NCI-H1417 (cell line): Measurements from ENCODE around the gene CNST.
"Not testable (repeated sequence)": the region's sequence is repeated elsewhere in the genome, so short reads cannot be mapped to it uniquely, and the experiment has no call there.

Source experiments
- DNase-seq, 3 experiments: peaks; one replicate each; lab custom pipeline; 2025; lab: John Stamatoyannopoulos, UW

CNST gene

DNA sequence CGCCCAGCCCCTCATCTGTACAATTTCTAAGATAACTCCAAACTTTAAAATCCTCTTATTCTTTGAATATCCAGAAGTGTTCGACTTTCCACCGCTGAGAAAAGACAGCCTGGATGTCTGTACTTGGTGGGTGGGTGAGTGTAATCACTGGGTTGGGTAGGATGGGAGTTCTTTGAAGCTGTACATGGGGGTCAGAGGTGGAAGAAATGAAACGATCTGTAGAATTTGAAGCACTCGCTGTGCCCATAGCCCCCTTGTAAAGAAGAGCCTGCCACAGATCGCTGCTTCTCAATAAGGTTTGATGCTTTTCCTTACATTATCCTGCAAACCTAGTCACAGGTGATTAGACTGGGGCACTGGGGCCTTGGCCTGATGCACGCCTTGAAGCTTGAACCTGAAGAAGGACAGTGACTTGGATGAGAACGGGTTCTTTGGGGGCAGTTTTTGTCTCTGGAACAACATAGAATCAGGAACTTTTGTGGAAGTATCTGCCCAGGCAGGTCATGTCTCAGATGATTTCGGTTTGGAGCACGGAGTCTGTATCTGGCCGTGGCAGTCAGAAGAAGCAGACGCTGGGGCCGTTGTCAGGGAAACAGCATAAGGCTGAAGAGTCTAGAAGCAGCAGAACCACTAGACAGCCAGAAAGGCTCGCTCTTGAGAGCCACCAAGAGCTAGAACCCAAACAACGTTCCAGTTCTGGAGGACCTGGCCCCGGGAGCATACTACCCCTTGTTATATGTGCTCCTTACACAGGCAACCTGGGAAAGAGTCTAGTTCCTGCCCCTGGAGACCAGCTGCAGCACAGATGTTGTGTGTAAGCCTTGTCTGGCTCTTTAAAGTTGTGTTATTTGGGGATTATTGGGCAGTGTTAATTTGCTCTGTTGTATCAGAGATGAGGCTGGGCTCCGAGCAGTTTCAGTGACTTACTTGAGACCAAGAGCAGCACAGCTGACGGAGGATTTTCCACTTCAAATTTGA lies 112.8 kb downstream of the CNST start:
- DNase-seq = no peak

DNA sequence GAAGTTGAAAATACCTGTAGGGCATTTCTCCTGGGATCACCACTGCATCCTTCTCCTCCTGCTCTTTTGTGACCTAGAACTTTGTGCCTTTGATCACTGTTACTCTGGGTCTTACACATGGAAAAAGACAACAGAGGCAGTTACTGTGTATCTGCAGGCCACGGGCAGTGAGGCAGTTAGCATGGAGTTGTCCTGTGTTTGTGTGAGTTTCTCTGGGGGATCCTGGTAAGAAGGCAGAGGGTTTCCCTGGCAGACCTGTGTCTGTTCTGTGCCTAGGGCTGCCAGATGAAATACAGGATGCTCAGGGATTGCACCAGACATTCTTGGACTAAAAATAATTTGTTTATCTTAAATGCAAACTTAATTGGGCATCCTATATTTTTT lies 113.5 kb downstream of the CNST start:
- DNase-seq = no peak

DNA sequence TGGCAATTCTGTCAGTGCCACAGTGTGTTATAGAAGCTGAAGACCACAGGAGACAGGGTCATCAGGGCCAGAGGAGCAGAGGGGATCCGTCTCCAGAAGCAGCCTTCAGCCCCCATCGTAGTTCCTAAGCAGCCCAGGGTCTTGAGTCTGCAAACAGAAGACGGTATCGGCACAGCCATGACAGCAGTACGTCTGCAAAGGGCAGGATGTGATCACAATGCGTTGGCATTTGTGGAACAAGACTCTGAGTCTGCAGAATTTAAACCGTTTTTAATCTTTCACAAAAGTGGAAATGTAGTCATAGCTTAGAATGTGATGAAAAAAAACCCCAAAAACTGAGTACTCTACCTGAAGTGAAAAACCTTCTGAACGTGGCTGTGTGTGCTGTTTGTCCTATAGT lies 113.9 kb downstream of the CNST start:
- no peak for DNase-seq

DNA sequence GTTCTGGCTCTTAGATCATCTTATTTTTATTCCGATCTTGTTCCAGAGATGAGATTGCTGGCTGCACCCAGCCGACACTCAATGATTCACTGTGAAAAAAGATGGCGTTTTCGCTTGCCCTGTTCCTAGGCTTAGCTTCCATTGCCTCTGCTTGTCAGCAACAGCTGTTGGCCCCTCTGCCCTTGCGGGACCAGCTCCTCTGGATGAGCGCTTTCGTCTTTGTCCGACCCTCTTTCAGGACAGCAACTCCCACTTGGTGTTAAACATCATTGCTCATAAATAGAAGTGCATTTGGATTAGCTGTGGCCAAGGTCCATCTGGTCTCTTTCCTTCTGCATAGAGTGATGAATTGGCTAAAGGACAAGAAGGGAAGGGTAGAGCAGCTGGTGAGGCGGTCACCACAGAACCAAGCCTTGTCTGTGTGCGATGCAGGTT lies 114.5 kb downstream of the CNST start:
- DNase-seq = no peak

DNA sequence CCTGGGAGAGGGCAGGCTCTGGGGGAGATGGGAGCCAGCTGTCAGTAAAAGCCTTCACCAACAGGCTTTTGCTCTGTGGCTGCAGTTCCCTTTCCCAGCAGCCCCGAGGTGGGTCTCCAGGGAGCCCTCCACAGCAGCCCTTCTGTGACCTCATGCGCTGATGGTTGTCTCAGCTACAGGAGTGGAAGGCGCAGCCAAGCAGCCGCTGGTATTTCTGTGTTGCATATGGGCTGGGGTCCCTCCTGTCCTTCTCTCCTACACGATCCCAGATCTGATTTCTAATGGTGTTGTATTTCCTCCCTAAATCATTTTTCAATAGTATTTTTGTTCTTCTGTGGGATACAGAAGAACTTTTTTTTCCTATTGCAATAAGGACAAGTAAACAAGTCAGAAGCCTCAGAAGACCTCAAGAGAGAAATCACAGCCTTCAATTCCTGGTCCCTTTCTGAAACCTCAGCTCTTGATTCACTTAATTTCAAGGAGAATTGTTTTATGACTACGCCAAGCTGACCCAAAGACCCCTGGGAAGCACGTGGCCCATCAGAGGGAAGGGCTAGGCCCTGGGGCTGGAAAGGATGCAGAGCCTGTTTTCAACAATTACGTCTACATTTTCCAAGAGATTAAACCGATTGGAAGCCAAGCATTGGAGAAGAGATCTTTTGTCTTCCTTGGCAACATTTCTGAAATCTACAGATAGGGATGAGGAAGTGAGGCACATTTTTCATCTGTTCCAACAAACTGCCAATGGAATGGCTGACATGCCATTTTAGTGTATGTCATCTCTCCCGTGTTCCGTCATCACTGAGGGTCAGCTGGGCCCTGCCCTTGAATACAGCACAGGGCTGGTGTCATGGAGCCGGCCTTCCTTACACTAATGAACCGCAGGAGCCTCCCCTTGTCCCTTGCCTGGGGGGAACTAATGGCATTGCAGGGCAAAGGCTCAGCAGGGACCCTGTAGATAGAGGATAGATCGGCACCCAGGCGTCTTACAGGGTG lies 115.9 kb downstream of the CNST start:
- peak; percentile 13 to 54 (median 28) for DNase-seq

DNA sequence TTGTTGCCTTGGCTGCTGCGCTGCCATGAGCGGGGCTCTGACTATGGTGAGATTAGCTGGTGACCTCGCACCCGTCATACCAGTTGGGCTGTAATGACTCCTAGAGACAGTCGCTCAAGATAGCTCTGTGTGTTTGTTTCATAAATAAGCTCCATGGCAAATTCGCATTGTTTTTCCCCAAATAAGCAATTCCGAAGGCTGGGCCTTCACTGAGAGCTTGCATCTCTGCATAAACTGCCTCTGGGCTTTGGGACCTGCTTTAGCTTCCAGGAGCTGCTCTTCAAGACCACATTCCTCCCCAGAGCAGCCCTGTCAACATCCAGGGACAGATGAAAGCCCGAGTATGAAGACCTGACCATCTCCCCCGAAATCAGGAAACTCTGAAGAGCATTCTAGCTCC lies 117.3 kb downstream of the CNST start:
- no peak for DNase-seq

DNA sequence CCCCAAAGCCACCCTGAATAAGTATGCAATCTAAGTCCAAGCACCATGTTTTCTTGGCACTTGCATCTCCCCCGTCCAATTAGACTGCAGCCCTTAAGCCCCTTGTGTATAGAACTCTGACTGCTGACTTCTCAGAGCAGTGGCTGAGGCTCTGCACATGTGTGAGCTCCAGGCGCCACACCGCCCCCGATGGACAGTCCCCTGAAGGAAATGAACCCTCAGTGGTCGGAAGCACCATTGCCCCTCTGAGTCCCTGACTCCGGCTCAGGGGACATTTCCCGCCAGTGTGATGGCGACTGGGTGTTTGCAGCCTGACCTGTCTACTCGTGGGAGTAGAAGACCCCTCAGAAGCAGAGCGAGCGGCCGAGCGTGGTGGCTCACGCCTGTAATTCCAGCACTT lies 120.7 kb downstream of the CNST start:
- DNase-seq = no peak

DNA sequence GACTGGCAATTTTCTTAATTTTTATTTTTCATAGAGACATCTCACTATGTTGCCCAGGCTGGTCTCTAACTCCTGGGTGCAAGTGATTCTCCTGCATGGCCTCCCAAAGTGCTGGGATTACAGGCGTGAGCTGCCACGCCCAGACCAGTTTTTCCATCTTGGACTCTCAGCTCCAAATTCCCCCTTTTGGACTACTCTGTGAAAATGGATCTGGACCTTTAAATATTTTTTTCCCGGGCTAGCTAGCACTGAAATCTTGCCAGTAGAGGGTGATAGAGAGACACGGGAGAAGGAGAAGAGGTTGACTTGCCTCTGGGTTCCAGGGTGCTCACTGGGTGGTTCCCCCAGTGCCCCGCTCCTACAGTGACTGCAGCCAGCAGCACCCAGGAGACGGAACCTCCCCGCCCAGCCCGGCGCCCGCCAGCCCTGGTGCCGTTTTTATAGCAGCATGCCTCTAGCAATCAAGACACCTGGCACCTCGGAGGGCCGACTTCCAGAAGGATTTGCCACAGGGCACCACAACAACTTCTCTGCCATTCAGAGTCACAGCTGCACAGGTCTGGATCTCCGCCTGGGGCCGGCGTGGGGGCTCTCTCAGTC lies 123.3 kb downstream of the CNST start:
- peak; percentile 41 to 92 (median 76) for DNase-seq

DNA sequence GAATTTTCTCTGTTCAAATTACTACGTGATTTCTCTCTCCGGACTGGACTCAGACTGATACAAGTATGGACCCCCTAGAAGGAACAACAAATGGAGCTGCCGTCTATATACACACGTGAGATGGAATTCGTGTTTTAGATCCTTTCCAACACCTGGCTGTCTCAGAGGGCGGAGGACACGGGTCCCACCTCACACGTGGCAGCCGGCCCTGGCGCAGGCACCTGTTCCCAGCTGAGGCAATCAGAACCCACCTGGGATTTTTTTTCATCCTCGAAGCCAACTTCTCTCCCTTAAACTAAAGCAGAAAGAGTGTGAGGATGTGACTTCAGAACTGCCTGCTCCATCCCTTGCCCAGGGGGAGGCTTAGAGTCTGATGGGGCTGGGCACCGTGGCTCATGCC lies 123.8 kb downstream of the CNST start:
- DNase-seq = peak in 2 of 3 experiments; percentile 31 to 67

DNA sequence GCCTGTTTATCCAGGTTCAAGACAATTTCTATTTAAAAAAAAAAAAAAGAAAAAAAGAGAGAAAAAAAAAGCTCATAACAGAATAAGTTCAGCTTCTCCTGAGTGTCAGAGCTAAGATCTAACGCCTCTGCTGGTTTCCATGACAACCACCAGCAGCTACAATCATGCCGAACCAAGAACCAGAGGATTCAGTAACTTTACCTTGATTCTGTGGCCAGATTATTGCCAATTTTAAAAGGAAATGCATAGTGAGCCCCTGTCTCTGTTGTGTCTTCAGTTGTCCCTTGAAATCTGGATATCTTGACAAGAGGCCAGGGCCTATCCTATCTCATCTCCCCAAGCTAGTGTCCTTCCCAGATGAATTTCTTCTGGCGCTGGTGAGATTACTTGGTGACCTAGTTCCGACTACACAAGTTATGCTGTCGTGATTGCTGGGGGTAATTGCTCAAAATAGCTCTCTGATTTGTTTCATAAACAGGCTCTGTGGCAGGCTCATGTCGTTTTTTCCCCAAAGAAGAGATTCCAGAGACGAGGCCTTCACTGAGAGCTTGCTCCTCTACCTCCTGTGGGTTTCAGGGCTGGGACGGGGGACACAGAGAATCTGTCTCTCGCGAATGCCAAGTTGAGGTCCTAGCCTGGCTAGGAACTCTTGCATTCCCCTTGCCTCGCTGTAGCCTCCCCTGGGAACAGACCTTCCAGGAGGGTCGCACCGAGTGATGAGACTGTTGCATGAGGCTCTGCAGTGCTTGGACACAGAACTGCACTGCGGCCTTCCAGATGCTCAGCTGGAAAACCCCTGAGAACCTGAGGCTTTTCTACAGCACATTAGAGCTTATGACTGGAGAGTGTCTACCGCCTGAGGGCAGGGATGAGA lies 125.6 kb downstream of the CNST start:
- no peak for DNase-seq

DNA sequence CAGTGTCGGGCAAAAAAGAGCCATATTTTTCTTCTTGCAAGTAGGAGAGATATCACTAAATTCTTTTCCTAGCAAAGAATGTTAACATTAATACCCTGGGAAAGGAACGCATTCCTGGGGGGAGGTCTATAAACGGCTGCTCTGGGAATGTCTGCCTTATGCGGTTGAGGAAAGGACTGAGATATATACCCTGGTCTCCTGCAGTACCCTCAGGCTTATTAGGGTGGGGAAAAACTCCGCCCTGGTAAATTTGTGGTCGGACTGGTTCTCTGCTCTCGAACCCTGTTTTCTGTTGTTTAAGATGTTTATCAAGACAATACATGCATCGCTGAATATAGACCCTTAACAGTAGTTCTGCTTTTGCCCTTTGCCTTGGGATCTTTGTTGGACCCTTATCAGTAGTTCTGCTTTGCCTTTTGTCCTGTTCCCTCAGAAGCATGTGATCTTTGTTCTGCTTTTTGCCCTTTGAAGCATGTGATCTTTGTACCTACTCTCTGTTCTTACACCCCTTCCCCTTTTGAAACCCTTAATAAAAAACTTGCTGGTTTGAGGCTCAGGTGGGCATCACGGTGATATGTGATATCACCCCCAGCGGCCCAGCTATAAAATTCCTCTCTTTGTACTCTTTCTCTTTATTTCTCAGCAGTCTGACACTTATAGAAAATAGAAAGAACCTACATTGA lies 128.1 kb downstream of the CNST start:
- not testable (repeated sequence) for DNase-seq

DNA sequence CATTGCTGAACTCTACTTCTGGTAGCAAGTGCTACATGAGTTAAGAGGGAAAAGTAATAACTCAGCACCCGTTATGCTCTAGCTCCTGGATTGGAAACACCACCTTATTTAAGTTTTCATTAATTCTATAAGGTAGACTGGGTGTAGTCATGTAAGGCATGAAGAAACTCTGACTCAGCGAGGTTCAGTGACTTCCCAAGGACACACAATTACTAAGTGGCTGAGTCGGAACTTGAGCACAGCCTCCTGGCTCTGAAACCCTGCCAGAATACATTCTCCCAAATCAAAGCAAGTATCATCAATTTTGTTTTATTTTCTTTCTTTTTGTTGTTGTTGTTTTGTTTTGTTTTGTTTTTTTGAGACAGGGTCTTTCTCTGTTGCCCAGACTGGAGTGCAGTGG lies 128.9 kb downstream of the CNST start:
- DNase-seq = no peak

DNA sequence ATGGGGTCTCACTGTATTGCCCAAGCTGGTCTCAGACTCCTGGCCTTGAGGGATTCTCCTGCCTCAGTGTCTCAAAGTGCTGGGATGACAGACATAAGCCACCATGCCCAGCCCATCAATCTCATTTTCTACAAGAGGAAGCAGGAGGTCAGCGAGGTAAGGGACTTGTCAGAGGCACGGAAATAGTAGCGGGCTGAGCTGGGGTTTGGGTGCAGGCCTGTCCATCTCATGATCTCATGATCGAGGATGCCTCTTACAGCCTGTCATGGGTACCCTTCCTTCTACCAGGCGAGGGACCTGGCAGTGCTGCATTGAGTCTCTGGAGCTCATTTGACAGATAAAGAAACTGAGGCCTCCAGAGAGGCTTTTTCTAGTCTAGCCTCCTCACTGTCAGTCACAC lies 129.4 kb downstream of the CNST start:
- no peak for DNase-seq

DNA sequence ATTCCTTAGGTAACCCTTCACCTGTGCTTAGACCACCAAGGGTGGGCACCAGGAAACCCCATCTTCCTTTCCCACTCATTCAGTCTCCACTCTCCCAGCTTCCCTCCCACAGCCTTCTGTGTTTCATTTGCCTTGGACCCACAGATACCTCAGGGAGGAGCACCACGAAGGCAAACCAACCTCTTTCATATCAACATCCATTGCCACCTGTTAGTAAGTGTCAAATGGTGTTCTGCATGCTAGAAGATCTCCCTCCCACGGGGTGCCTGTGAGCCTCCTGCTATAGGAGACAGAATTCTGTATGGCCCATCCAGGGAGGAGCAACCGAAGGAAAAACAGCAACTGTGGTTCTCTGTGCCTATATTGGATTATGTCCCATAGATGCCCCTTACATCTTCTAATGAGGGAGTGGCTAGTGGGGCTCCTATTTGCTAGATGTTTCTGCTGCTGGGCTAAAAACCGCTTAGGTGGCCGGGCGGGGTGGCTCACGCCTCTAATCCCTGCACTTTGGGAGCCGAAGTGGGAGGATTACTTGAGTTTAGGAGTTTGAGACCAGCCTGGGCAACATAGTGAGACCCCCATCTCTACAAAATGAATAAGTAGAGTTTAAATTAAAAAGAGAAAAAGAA lies 132.3 kb downstream of the CNST start:
- no peak for DNase-seq

DNA sequence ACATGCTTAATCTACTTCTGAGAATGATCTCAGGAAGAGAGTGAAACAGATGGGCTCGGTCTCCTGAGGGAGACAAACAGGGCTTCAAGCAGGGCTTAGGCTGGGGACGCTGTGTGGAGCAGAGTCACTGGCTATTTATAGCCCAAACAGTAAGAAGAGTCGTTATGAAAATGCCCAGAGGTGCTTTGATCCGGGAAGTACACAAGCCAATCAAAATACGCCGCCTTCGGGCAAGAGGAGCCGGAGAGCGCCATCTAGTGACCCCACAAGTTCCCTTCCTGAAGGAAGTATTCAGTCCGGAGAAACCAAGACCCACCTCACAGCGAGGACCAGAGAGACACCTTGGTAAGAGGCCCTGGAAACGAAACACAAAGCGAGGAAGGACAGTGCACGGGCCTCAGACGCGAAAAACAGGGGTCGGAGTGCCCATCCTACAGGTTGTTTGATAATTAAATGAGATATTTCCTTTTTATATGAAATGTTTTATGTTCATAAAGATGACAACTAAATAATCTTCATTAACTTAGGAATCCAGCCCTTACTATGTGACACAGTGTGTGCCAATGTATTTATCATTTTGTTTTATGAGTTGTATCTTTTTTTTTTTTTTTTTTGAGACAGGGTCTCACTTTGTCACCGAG lies 133.0 kb downstream of the CNST start:
- DNase-seq = peak; percentile 73 to 95 (median 83)

DNA sequence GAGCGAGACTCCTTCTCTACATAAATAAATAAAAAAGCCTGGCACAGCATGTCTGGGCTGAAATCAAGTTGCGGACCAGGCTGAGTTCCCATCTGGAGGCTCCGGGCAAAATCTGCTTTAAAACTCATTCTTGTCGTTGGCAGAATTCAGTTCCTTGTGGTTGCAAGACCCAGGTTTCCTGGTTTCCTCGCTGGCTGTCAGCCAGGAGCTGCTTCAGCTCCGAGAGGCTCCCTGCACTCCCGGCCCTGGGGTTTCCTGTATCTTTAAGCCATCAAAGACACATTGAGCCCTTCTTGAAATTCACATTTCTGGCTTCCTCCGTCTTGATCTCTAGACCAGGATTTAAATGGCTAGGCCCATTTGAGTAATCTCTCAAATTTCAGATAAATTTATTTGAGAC lies 137.3 kb downstream of the CNST start:
- DNase-seq = no peak

DNA sequence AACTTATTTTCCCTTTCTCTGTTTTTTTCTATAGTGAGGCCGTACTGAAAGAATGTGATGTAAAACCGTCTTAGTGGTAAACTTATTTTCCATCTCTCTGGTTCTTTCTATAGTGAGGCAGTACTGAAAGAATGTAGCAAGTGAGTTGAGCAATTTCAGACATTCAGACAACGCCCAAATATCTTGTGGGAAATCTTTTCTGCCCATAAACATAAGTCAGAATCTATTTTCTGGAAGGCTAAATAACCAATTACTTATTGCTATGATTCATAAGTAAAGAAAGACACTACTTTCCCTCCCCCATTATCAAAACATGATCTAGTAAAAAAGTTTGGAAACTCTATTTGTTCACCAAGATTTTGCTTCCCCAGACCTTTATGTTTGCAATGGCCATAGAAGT lies 139.1 kb downstream of the CNST start:
- no peak for DNase-seq

DNA sequence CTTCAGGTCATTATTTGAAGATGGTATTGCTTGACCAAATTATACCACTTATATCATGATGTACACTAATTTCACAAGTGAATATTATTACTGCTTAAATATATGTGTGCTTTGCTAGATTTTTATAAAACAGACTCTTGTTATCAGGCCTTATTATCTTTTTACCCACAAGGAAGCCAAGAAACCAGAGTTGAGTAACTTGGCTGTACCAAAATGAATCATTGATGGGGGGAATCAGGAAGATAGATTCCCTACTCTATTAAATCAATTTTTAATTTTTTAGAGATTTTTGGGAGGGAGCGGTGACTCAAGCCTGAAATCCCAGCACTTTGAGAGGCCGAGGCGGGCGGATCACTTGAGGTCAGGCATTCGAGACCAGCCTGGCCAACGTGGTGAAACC lies 141.9 kb downstream of the CNST start:
- DNase-seq = no peak

DNA sequence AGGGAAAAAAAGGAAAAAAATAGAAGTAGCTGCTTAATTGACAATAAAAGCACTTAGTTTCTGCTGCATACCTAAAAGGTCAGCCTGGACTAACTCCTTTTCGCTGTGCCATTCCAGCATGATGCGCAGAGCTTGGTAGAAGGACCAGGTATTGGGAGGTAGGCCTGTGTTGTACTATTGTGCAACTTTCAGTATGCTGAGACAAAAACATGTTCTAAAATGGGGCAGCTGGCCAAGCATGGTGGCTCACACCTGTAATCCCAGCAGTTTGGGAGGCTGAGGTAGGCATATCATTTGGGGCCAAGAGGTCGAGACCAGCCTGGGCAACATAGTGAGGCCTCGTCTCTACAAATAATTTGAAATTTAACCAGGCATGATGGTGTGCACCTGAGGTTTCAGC lies 142.9 kb downstream of the CNST start:
- DNase-seq = no peak

DNA sequence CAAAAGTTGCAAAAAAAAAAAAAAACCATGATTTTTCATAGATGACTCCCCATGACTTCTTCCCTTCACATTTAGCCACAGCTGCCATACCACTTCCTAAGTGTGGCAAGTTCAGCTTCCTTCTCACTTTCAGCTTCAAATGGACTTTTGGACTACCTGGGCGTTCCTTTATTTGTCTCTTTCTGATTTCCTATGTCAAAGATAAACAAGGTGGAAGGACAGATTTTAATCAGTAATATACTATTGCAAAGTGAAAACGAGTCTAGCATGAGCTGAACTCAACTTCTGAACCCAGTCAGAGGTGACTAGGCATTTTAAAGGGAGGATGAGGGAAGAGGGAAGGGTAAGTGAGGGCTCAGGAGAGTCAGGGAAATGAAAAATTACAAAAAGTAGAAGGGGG lies 143.6 kb downstream of the CNST start:
- DNase-seq = no peak
